Type B pancreatic cell (in vitro differentiated cells): ENCODE measurements around the gene SETX. TPM values are rescaled to one million over a fixed set of nuclear protein-coding genes. Genes with fewer than 3 reads are reported as not detected.
"Not testable (repeated sequence)": the region's sequence is repeated elsewhere in the genome, so short reads cannot be mapped to it uniquely, and the experiment has no call there.

Source experiments
- DNase-seq: peaks from one replicate; pipeline ENCODE4 v3.0.0; 2021; ENCODE audit warnings: mixed read lengths; ENCODE audit not compliant: unreplicated experiment; ENCODE audit errors: extremely low spot score
- H3K27ac Mint-ChIP-seq: 2 replicates; pipeline ENCODE4 v1.8.0; 2021; ENCODE audit warnings: mild to moderate bottlenecking, mixed read lengths
- H3K27me3 Mint-ChIP-seq: 2 replicates; pipeline ENCODE4 v1.8.0; 2021; ENCODE audit warnings: mixed read lengths
- H3K36me3 Mint-ChIP-seq: 2 replicates; pipeline ENCODE4 v1.8.0; 2021; ENCODE audit warnings: mixed read lengths
- H3K4me1 Mint-ChIP-seq: one replicate; pipeline ENCODE4 v1.8.0; 2021; ENCODE audit warnings: mixed read lengths; ENCODE audit not compliant: unreplicated experiment
- H3K4me3 Mint-ChIP-seq: 2 replicates; pipeline ENCODE4 v1.8.0; 2021; ENCODE audit warnings: mild to moderate bottlenecking, mixed read lengths
- H3K9me3 Mint-ChIP-seq: 2 replicates; pipeline ENCODE4 v1.8.0; 2021; ENCODE audit warnings: mixed read lengths
- total RNA-seq: library from RNA; stranded (reverse); gene quantifications from 2 replicates; pipeline ENCODE4 v1.2.1, GENCODE V29; 2021; ENCODE audit warnings: low replicate concordance
- TF ChIP-seq, protein P1 (sequence below): fragments of 200-600 bp; sonication (generic); conservative IDR thresholded peaks from 2 replicates; pipeline ENCODE4 v1.5.0; 2021; ENCODE audit warnings: antibody characterized with exemption, mild to moderate bottlenecking

Gene SETX
- total RNA-seq, 1 donor from 2014 or later = 43.3 TPM

DNA sequence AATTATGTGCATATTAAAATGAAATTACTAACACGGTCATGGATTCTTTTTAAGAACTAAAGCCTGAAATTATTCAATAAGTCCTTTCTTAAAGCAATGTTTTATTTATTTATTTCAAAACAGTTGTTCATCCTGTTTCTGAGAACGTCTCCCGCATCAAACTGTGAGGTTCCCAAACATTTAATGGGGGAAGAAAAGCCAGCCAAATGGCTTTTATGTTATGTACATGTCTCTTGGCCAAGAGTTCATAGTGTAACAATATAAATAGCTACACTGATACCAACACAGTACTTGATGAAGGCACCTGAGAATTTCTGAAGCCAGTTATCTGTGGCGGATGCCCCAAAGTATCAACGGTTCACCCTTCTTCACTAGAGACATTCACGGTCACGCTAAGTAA is 36.2 kb upstream of the SETX start:
- Mint-ChIP-seq H3K27ac (no peak overlapping the region), H3K36me3 (peaks cover 29% of the 10 kb centered on the region), H3K27me3 (no peaks in the 10 kb centered on the region), H3K9me3 (no peaks in the 10 kb centered on the region), H3K4me3 (no peak overlapping the region), H3K4me1 (no peaks in the 10 kb centered on the region)
- no peak for DNase-seq
- TF ChIP-seq, protein P1, sequence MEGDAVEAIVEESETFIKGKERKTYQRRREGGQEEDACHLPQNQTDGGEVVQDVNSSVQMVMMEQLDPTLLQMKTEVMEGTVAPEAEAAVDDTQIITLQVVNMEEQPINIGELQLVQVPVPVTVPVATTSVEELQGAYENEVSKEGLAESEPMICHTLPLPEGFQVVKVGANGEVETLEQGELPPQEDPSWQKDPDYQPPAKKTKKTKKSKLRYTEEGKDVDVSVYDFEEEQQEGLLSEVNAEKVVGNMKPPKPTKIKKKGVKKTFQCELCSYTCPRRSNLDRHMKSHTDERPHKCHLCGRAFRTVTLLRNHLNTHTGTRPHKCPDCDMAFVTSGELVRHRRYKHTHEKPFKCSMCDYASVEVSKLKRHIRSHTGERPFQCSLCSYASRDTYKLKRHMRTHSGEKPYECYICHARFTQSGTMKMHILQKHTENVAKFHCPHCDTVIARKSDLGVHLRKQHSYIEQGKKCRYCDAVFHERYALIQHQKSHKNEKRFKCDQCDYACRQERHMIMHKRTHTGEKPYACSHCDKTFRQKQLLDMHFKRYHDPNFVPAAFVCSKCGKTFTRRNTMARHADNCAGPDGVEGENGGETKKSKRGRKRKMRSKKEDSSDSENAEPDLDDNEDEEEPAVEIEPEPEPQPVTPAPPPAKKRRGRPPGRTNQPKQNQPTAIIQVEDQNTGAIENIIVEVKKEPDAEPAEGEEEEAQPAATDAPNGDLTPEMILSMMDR = no peak

DNA sequence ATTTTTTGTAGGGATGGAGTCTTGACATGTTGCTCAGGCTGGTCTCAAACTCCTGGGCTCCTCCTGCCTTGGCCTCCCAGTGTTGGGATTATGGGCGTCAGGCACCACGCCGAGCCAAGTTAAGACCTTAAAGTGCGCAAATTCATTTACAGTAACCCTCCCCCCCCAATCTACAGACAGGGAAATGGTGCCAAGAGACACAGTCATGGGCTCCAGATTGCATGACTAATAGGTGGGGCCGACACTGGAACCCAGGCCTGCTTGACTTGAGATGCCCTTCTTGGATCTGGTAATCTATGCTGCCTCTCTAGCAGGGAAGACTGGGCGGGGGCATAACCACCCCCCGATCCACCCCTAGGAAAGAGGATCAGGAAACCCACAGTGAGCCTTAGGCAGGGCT is 32.3 kb upstream of the SETX start:
- Mint-ChIP-seq H3K4me3 (no peak overlapping the region), H3K4me1 (no peaks in the 10 kb centered on the region), H3K9me3 (no peaks in the 10 kb centered on the region), H3K27ac (no peak overlapping the region), H3K36me3 (peaks cover 32% of the 10 kb centered on the region), H3K27me3 (no peaks in the 10 kb centered on the region)
- no peak for DNase-seq
- TF ChIP-seq, protein P1 = no peak

GRCh38 chr9:132384376-132384775 is 29.6 kb upstream of the SETX start:
- Mint-ChIP-seq H3K27me3 (no peaks in the 10 kb centered on the region), H3K9me3 (no peaks in the 10 kb centered on the region), H3K4me1 (no peaks in the 10 kb centered on the region), H3K4me3 (no peak overlapping the region), H3K36me3 (peaks cover 26% of the 10 kb centered on the region), H3K27ac (no peak overlapping the region)
- TF ChIP-seq, protein P1 = no peak
- DNase-seq = no peak

DNA sequence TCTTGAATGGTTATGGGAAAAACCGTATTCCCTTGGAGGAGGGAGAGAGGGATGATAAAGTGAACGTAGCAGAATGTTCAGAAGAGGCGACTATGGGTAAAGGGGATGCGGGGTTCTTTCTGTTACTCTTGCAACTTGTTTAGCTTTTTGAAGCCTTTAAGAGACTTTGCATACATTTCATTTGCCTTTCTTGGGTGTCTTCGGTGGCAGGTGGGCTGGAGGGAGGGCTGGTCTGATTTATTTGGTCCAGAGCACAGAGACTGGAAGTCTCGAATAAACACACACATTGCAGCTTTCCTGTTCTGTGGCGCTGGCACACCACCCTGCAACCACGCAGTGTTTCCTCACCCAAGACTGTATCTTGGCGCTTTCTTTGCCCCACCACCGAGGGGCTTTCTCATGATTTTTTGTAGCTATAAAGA is 28.7 kb upstream of the SETX start:
- Mint-ChIP-seq H3K9me3 (no peaks in the 10 kb centered on the region), H3K27ac (no peak overlapping the region), H3K36me3 (peaks cover 29% of the 10 kb centered on the region), H3K4me1 (no peaks in the 10 kb centered on the region), H3K4me3 (no peak overlapping the region), H3K27me3 (no peaks in the 10 kb centered on the region)
- TF ChIP-seq, protein P1 = no peak
- no peak for DNase-seq

DNA sequence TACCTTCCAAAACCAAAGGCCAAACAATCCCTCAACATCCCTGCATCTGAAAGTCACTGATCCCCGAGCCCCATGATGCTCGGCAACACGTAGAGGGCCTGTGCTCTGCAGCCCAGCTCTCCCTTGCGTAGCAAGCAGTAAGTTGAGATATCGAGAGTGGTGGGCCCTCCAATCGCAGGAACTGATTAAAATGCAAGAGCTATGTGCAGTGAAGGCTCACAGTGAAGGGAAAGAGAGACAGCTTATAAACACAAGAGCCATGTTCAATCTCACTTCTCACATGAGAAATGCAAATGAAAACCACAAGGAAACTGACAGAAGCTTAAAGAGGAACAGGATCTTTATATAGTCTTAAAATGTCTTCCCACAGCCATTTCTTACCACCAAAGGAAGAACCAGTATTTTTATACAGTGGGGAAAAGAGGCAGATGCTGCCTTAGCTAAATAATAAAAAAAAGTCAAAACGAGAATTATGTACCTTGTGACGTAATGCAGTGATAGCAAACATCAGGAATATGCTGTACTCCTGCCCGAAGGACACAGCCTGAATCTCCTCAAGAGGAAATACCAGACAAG is 27.3 kb upstream of the SETX start:
- no peak overlapping the region for H3K4me3 Mint-ChIP-seq
- H3K27me3 Mint-ChIP-seq = no peaks in the 10 kb centered on the region
- no peaks in the 10 kb centered on the region for H3K9me3 Mint-ChIP-seq
- no peak overlapping the region for H3K27ac Mint-ChIP-seq
- H3K36me3 Mint-ChIP-seq = peaks cover 23% of the 10 kb centered on the region
- H3K4me1 Mint-ChIP-seq = no peaks in the 10 kb centered on the region
- TF ChIP-seq, protein P1 = no peak
- DNase-seq = no peak

DNA sequence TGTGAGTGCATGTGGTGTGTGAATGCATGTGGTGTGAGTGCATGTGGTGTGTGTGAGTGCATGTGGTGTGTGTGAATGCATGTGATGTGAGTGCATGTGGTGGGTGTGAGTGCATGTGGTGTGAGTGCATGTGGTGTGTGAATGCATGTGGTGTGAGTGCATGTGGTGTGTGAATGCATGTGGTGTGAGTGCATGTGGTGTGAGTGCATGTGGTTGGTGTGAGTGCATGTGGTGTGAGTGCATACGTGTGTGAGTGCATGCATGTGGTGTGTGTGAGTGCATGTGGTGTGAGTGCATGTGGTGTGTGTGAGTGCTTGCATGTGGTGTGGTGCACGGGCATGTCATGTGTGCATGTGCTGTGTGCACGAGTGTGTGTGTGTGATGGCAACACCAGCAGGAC is 23.6 kb upstream of the SETX start:
- not testable (repeated sequence) for H3K4me1 Mint-ChIP-seq, H3K9me3 Mint-ChIP-seq, H3K27me3 Mint-ChIP-seq, H3K27ac Mint-ChIP-seq, H3K4me3 Mint-ChIP-seq, DNase-seq
- H3K36me3 Mint-ChIP-seq = peaks cover 22% of the 10 kb centered on the region

DNA sequence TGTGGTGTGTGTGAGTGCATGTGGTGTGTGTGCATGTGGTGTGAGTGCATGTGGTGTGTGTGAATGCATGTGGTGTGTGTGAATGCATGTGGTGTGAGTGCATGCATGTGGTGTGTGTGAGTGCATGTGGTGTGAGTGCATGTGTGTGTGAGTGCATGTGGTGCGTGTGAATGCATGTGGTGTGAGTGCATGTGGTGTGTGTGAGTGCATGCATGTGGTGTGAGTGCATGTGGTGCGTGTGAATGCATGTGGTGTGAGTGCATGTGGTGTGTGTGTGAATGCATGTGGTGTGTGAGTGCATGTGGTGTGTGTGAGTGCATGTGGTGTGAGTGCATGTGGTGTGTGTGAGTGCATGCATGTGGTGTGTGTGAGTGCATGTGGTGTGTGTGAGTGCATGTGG is 23.0 kb upstream of the SETX start:
- not testable (repeated sequence) for H3K9me3 Mint-ChIP-seq, H3K4me1 Mint-ChIP-seq, H3K27me3 Mint-ChIP-seq, DNase-seq, H3K4me3 Mint-ChIP-seq, H3K27ac Mint-ChIP-seq
- H3K36me3 Mint-ChIP-seq = peaks cover 18% of the 10 kb centered on the region
